IMR-90 (cell line): Measurements from ENCODE around the gene VASH1. TPM values are rescaled to one million over a fixed set of nuclear protein-coding genes. Genes with fewer than 3 reads are reported as not detected.

Experiments used
- ATAC-seq: fragments of 200-7000 bp; cut with Tn5 transposase; 2 replicates; pipeline ENCODE4 v1.9.1; 2020; ENCODE audit warnings: low read depth, mild to moderate bottlenecking, moderate library complexity
- BruUV-seq: library from RNA; stranded (reverse); fragments of 400-500 nt; replicated peaks from 2 replicates; lab custom pipeline; 2021; lab: Mats Ljungman, UMichigan
- CTCF ChIA-PET: fragments of 300-600 bp; formaldehyde crosslinking; extraction: SDS; loops from one replicate; lab custom pipeline; 2021; ENCODE audit warnings: antibody characterized with exemption; lab: Yijun Ruan, JAX
- POLR2A ChIA-PET: fragments of 300-600 bp; sonication (Branson Sonifier 250); formaldehyde crosslinking; loops from one replicate; lab custom pipeline; 2022; ENCODE audit warnings: antibody characterized with exemption; ENCODE audit not compliant: unreplicated experiment; lab: Charles Lee
- DNase-seq: peaks from one replicate; pipeline ENCODE4 v3.0.0; 2013
- H2AFZ ChIP-seq: replicated peaks from 2 replicates; pipeline ENCODE3; 2013; ENCODE audit warnings: low read length, mild to moderate bottlenecking; ENCODE audit not compliant: poor library complexity
- H2AK5ac ChIP-seq: 2 replicates; pipeline ENCODE4 v1.6.1; 2013; ENCODE audit warnings: low read depth, low read length, inconsistent platforms
- H2AK9ac ChIP-seq: replicated peaks from 2 replicates; pipeline ENCODE3; 2013; ENCODE audit warnings: mild to moderate bottlenecking, low read depth, low read length, moderate library complexity; ENCODE audit not compliant: poor library complexity
- H2BK120ac ChIP-seq: 2 replicates; pipeline ENCODE4 v1.6.1; 2013; ENCODE audit warnings: low read depth, low read length, inconsistent platforms
- H2BK15ac ChIP-seq: 3 replicates; pipeline ENCODE4 v1.6.1; 2013; ENCODE audit warnings: low read depth, low read length, inconsistent platforms
- H2BK20ac ChIP-seq: 2 replicates; pipeline ENCODE4 v1.6.1; 2013; ENCODE audit warnings: low read depth, mild to moderate bottlenecking, inconsistent platforms, low read length, moderate library complexity
- H2BK5ac ChIP-seq: 2 replicates; pipeline ENCODE4 v1.6.1; 2013; ENCODE audit warnings: mild to moderate bottlenecking, low read depth, low read length, inconsistent platforms; ENCODE audit not compliant: poor library complexity, severe bottlenecking
- H3K14ac ChIP-seq: replicated peaks from 2 replicates; pipeline ENCODE4 v1.6.1; 2013; ENCODE audit warnings: low read depth, low read length, inconsistent platforms
- H3K18ac ChIP-seq: 2 replicates; pipeline ENCODE4 v1.6.1; 2013; ENCODE audit warnings: low read depth, low read length, control low read depth
- H3K23ac ChIP-seq: 2 replicates; pipeline ENCODE4 v1.6.1; 2013; ENCODE audit warnings: low read depth, low read length, inconsistent platforms
- H3K27ac ChIP-seq: 2 replicates; pipeline ENCODE4 v1.5.1; 2013; ENCODE audit warnings: mild to moderate bottlenecking, control low read depth, low read length; ENCODE audit not compliant: insufficient read depth
- H3K27me3 ChIP-seq: 2 replicates; pipeline ENCODE4 v1.6.1; 2013; ENCODE audit warnings: low read length; ENCODE audit not compliant: control insufficient read depth, insufficient read depth
- H3K36me3 ChIP-seq: 2 replicates; pipeline ENCODE4 v1.6.1; 2013; ENCODE audit warnings: low read length, mixed read lengths; ENCODE audit not compliant: control insufficient read depth, insufficient read depth
- H3K4ac ChIP-seq: 2 replicates; pipeline ENCODE4 v1.6.1; 2013; ENCODE audit warnings: low read depth, low read length, inconsistent platforms
- H3K4me1 ChIP-seq: 2 replicates; pipeline ENCODE4 v1.6.1; 2013; ENCODE audit warnings: low read length, mixed read lengths; ENCODE audit not compliant: control insufficient read depth, insufficient read depth
- H3K4me2 ChIP-seq: 2 replicates; pipeline ENCODE4 v1.6.1; 2013; ENCODE audit warnings: low read depth, mild to moderate bottlenecking, control low read depth, low read length, moderate library complexity
- H3K4me3 ChIP-seq: 2 replicates; pipeline ENCODE4 v1.5.1; 2013; ENCODE audit warnings: low read depth, mild to moderate bottlenecking, control low read depth, low read length, moderate library complexity; ENCODE audit not compliant: insufficient read depth
- H3K56ac ChIP-seq: 2 replicates; pipeline ENCODE4 v1.6.1; 2013; ENCODE audit warnings: low read length, inconsistent platforms; ENCODE audit not compliant: insufficient read depth; ENCODE audit errors: extremely low read depth
- H3K79me1 ChIP-seq, 2 experiments: 2 replicates each; pipeline ENCODE4 v1.6.1; 2013; ENCODE audit warnings: low read length in 2 of 2, inconsistent platforms in 1 of 2, low read depth in 1 of 2
- H3K9ac ChIP-seq: 2 replicates; pipeline ENCODE4 v1.6.1; 2013; ENCODE audit warnings: low read depth, low read length, control low read depth
- H3K9me1 ChIP-seq: 2 replicates; pipeline ENCODE4 v1.6.1; 2013; ENCODE audit warnings: low read length, inconsistent platforms; ENCODE audit not compliant: insufficient read depth
- H3K9me3 ChIP-seq: 2 replicates; pipeline ENCODE4 v1.6.1; 2013; ENCODE audit warnings: low read length; ENCODE audit not compliant: control insufficient read depth, insufficient read depth
- H4K20me1 ChIP-seq: 2 replicates; pipeline ENCODE4 v1.6.1; 2013; ENCODE audit warnings: low read length, inconsistent platforms; ENCODE audit not compliant: insufficient read depth
- H4K5ac ChIP-seq: 2 replicates; pipeline ENCODE4 v1.6.1; 2013; ENCODE audit warnings: mild to moderate bottlenecking, low read depth, low read length, control low read depth
- H4K8ac ChIP-seq, 2 experiments: 2 replicates each; pipeline ENCODE4 v1.6.1; 2013; ENCODE audit warnings: low read depth in 2 of 2, low read length in 2 of 2, control low read depth in 1 of 2, inconsistent platforms in 1 of 2
- H4K91ac ChIP-seq: 2 replicates; pipeline ENCODE4 v1.6.1; 2013; ENCODE audit warnings: low read depth, low read length, inconsistent platforms; ENCODE audit not compliant: insufficient read depth
- BHLHE40 ChIP-seq: fragments of 150-350 bp; IDR thresholded peaks from 2 replicates; pipeline ENCODE4 v1.6.1; 2016; ENCODE audit warnings: mild to moderate bottlenecking, low read depth, low read length
- CEBPB ChIP-seq: IDR thresholded peaks from 2 replicates; pipeline ENCODE4 v1.6.1; 2012; ENCODE audit warnings: low read depth, low read length, improper control_type of control experiment
- CHD1 ChIP-seq: IDR thresholded peaks from 2 replicates; pipeline ENCODE4 v1.6.1; 2012; ENCODE audit warnings: low read depth, low read length, improper control_type of control experiment
- MAFK ChIP-seq: IDR thresholded peaks from 2 replicates; pipeline ENCODE4 v1.6.1; 2012; ENCODE audit warnings: low read depth, low read length, improper control_type of control experiment
- MXI1 ChIP-seq: IDR thresholded peaks from 2 replicates; pipeline ENCODE4 v1.6.1; 2012; ENCODE audit warnings: low read depth, mild to moderate bottlenecking, low read length, moderate library complexity, borderline replicate concordance
- NFE2L2 ChIP-seq: fragments of 150-350 bp; IDR thresholded peaks from 2 replicates; pipeline ENCODE4 v1.6.1; 2016; ENCODE audit warnings: low read depth, mild to moderate bottlenecking, low read length
- RAD21 ChIP-seq: IDR thresholded peaks from 2 replicates; pipeline ENCODE4 v1.6.1; 2012; ENCODE audit warnings: low read length, improper control_type of control experiment
- RCOR1 ChIP-seq: IDR thresholded peaks from 2 replicates; pipeline ENCODE4 v1.6.1; 2012; ENCODE audit warnings: mild to moderate bottlenecking, low read length, improper control_type of control experiment; ENCODE audit not compliant: insufficient replicate concordance
- SMC3 ChIP-seq: fragments of 150-350 bp; IDR thresholded peaks from 2 replicates; pipeline ENCODE4 v1.6.1; 2016; ENCODE audit warnings: low read depth, mild to moderate bottlenecking, antibody characterized with exemption, low read length, moderate library complexity
- WGBS, 2 experiments: methylation state at CpG; one replicate each; pipeline versions ENCODE4 v1.1.5 to v1.1.7; 2013; ENCODE audit warnings: missing lambda C conversion rate in 2 of 2; ENCODE audit not compliant: insufficient read length in 1 of 2; ENCODE audit errors: extremely low coverage in 2 of 2; 5-methylcytosine and 5-hydroxymethylcytosine counted together
- dilution Hi-C: fragments of 300-500 bp; cut with HindIII; formaldehyde crosslinking; loops from one replicate; pipeline ENCODE4 v1.14.3; 2018; ENCODE audit warnings: low sequenced_read_pairs; ENCODE audit not compliant: unreplicated experiment
- in situ Hi-C: fragments of 300-500 bp; cut with MboI; formaldehyde crosslinking; loops from 3 replicates; pipeline ENCODE4 v1.14.3; 2019; ENCODE audit warnings: low sequenced_read_pairs, inconsistent platforms, mixed read lengths
- intact Hi-C: fragments of 100-400 bp; cut with micrococcal nuclease; formaldehyde crosslinking; loops from 2 replicates; pipeline ENCODE4 v1.10.0; 2022
- polyA plus RNA-seq, 3 experiments: library from polyadenylated mRNA; depleted of rRNA; stranded (reverse); fragments of >200 nt; gene quantifications; 2 replicates each; pipeline ENCODE4 v1.2.3, GENCODE V29; 2012; ENCODE audit warnings: low replicate concordance in 1 of 3
- total RNA-seq: library from RNA; depleted of rRNA; stranded (reverse); fragments of >200 nt; gene quantifications from 2 replicates; pipeline ENCODE4 v1.2.3, GENCODE V29; 2012
- TF ChIP-seq, protein P1 (sequence below): conservative IDR thresholded peaks from 2 replicates; pipeline ENCODE4 v1.5.1; 2012; ENCODE audit warnings: mild to moderate bottlenecking, low read depth, low read length, improper control_type of control experiment
- TF ChIP-seq, protein P2 (sequence below): fragments of 150-350 bp; IDR thresholded peaks from 2 replicates; pipeline ENCODE4 v1.6.1; 2017; ENCODE audit warnings: mild to moderate bottlenecking, antibody characterized with exemption, low read length, low read depth

VASH1 gene
- total and polyA plus RNA-seq, 2 of the 4 experiments (the other 2 are of a cell fraction): 2.0 to 9.5 TPM

DNA sequence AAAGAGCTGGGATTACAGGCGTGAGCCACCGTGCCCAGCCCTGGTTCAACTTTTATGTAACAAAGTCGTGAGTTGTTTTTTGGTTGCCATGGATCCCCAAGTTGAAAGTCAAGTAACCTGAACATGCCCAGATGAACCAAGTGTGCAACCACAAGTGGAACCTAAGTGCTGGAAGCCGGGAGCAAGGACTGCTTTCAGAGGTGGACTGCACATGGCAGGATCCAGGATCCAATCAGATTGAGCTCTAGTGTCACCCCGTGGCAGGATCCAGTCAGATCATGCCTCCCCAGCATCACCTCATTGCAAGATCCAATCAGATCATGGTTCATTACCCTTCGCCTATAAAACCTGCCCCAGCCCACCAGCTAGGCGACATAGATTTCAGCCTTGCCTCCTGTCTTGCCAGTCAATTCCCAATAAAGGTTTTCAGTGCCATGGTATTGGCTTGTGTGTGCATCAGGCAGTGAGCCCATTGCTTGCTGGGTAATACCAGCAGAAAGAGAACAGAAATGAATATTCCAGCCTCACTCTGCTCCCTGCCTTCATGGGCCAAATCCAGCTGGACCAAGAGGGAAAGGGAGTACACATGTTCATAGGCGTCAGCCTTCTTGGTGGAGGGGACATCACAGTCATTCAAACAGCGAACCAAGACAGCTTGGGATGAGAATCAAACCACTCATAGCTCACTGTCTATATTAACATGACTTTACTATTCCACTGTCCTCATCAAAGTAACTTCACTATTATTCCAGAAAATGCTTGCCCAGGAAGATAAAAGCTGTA is 43.6 kb upstream of the VASH1 start (continued):
- TF ChIP-seq MXI1: no peak

DNA sequence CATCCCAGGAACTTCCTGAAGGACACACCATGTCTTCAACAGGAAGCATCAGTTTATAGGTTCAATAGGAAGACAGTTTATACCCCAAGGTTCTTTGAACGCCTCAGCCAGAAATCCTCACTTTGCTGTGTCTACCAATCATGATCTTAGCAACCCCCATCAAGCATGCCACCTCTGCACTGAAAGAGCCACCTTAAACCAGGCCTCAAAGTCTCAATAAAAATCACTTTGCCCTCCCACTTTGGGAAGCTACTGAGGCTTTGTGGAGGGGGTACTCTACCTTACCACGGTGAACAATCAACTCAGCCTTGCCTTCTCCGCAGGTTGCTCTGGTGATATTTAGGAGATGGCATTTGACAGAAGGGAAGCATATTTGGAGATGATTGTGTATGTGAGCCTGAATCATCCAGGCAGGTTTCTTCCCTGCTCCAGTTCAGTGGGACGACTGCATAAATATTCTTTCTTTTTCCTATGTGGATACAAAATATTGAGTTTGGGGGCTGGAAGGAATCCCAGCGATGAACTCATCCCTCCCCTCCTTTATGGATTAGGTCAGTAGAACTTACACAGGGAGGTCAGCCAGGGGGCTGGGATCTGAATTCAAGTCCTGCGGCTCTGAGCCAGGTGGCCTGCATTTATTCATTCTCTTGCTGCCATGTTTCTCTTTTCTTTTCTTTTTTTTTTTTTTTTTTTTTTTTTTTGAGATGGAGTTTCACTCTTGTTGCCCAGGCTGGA is 42.8 kb upstream of the VASH1 start:
- Histone ChIP-seq H2AK5ac (no peak overlapping the region), H3K4me2 (no peak overlapping the region), H4K20me1 (no peaks in the 10 kb centered on the region), H3K36me3 (no peaks in the 10 kb centered on the region), H3K4me1 (no peaks in the 10 kb centered on the region), H3K9ac (no peak overlapping the region), H4K8ac (no peak overlapping the region), H3K27ac (no peak overlapping the region), H3K4me3 (no peak overlapping the region), H2AK9ac (no peak overlapping the region), H2BK120ac (no peak overlapping the region), H4K5ac (no peak overlapping the region), H2BK5ac (no peak overlapping the region), H3K9me1 (no peaks in the 10 kb centered on the region), H3K23ac (no peak overlapping the region), H3K27me3 (peaks cover 8% of the 10 kb centered on the region), H3K14ac (no peak overlapping the region), H3K79me1 (no peaks in the 10 kb centered on the region), H2BK20ac (no peak overlapping the region), H3K9me3 (no peaks in the 10 kb centered on the region), H3K18ac (no peak overlapping the region), H3K4ac (no peak overlapping the region), H2BK15ac (no peak overlapping the region), H3K56ac (no peak overlapping the region), H2AFZ (no peak overlapping the region), H4K91ac (no peak overlapping the region)
- ATAC-seq: no peak
- DNase-seq: no peak
- ChIA-PET CTCF (no interaction called here), POLR2A (no interaction called here)
- no CpG with 5 or more reads among the region's 6 CpGs for WGBS, 2 experiments
- no TSS peak for BruUV-seq
- intact Hi-C loops: no loop called here
- in situ Hi-C loops: loop anchor here (5.0 kb wide), 1 partner anchor 64 kb away; no protein-coding TSS in a partner anchor
- dilution Hi-C loops: no loop called here
- TF ChIP-seq MAFK: no peak
- TF ChIP-seq BHLHE40: no peak
- no peak for TF ChIP-seq CHD1
- no peak for TF ChIP-seq RCOR1
- TF ChIP-seq CEBPB: no peak
- no peak for TF ChIP-seq SMC3
- TF ChIP-seq, protein P1, sequence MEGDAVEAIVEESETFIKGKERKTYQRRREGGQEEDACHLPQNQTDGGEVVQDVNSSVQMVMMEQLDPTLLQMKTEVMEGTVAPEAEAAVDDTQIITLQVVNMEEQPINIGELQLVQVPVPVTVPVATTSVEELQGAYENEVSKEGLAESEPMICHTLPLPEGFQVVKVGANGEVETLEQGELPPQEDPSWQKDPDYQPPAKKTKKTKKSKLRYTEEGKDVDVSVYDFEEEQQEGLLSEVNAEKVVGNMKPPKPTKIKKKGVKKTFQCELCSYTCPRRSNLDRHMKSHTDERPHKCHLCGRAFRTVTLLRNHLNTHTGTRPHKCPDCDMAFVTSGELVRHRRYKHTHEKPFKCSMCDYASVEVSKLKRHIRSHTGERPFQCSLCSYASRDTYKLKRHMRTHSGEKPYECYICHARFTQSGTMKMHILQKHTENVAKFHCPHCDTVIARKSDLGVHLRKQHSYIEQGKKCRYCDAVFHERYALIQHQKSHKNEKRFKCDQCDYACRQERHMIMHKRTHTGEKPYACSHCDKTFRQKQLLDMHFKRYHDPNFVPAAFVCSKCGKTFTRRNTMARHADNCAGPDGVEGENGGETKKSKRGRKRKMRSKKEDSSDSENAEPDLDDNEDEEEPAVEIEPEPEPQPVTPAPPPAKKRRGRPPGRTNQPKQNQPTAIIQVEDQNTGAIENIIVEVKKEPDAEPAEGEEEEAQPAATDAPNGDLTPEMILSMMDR: no peak
- TF ChIP-seq RAD21: no peak
- TF ChIP-seq, protein P2, sequence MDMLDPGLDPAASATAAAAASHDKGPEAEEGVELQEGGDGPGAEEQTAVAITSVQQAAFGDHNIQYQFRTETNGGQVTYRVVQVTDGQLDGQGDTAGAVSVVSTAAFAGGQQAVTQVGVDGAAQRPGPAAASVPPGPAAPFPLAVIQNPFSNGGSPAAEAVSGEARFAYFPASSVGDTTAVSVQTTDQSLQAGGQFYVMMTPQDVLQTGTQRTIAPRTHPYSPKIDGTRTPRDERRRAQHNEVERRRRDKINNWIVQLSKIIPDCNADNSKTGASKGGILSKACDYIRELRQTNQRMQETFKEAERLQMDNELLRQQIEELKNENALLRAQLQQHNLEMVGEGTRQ: no peak
- TF ChIP-seq NFE2L2: no peak
